Smooth muscle cell (in vitro differentiated cells): ENCODE results near the gene PPP2R3B. TPM values are rescaled to one million over a fixed set of nuclear protein-coding genes. Genes with fewer than 3 reads are reported as not detected.
"Not testable (repeated sequence)": the region's sequence is repeated elsewhere in the genome, so short reads cannot be mapped to it uniquely, and the experiment has no call there.

ENCODE experiments used
- DNase-seq: peaks from one replicate; lab custom pipeline; 2025; ENCODE audit not compliant: unreplicated experiment; lab: John Stamatoyannopoulos, UW
- H2AFZ ChIP-seq: fragments of 200-600 bp; sonication (generic); 2 replicates; pipeline ENCODE4 v1.6.0; 2016; ENCODE audit warnings: antibody characterized with exemption, low read depth, mild to moderate bottlenecking
- H3F3A ChIP-seq: fragments of 200-600 bp; sonication (generic); 2 replicates; pipeline ENCODE4 v1.6.0; 2017; ENCODE audit warnings: antibody characterized with exemption, low read depth
- H3K27ac ChIP-seq: fragments of 200-600 bp; sonication (generic); 2 replicates; pipeline ENCODE4 v1.5.1; 2016; ENCODE audit warnings: low read depth, mild to moderate bottlenecking
- H3K27me3 ChIP-seq: fragments of 200-600 bp; sonication (generic); 2 replicates; pipeline ENCODE4 v1.6.1; 2016; ENCODE audit warnings: low read depth, mild to moderate bottlenecking
- H3K36me3 ChIP-seq: fragments of 200-600 bp; sonication (generic); 2 replicates; pipeline ENCODE4 v1.5.1; 2016; ENCODE audit warnings: low read depth
- H3K4me1 ChIP-seq: fragments of 200-600 bp; sonication (generic); 2 replicates; pipeline ENCODE4 v1.5.1; 2016; ENCODE audit warnings: low read depth
- H3K4me2 ChIP-seq: fragments of 200-600 bp; sonication (generic); 2 replicates; pipeline ENCODE4 v1.6.0; 2016; ENCODE audit warnings: mild to moderate bottlenecking
- H3K4me3 ChIP-seq: fragments of 200-600 bp; sonication (generic); 2 replicates; pipeline ENCODE4 v1.5.1; 2016; ENCODE audit warnings: mild to moderate bottlenecking
- H3K79me2 ChIP-seq: fragments of 200-600 bp; sonication (generic); 2 replicates; pipeline ENCODE4 v1.6.0; 2016; ENCODE audit warnings: low read depth, mild to moderate bottlenecking
- H3K9ac ChIP-seq: fragments of 200-600 bp; sonication (generic); 2 replicates; pipeline ENCODE4 v1.6.0; 2016; ENCODE audit warnings: low read depth
- H3K9me3 ChIP-seq: fragments of 200-600 bp; sonication (generic); replicated peaks from 2 replicates; pipeline ENCODE4 v1.5.1; 2016; ENCODE audit warnings: low read depth
- H4K20me1 ChIP-seq: fragments of 200-600 bp; sonication (generic); 2 replicates; pipeline ENCODE4 v1.6.0; 2016; ENCODE audit warnings: low read depth
- CTCF ChIP-seq: fragments of 200-600 bp; sonication (generic); IDR thresholded peaks from 2 replicates; pipeline ENCODE4 v1.5.1; 2017; ENCODE audit warnings: borderline replicate concordance, mild to moderate bottlenecking, antibody characterized with exemption; ENCODE audit not compliant: insufficient read depth, poor library complexity, severe bottlenecking
- WGBS: methylation state at CpG from one replicate; pipeline ENCODE4 v1.1.7; 2016; ENCODE audit warnings: low lambda C conversion rate; 5-methylcytosine and 5-hydroxymethylcytosine counted together
- polyA plus RNA-seq: library from polyadenylated mRNA; unstranded; fragments of >200 nt; fragmentation: Nextera tagmentation; extraction: Ambion mirVana; gene quantifications from 2 replicates; pipeline ENCODE4 v1.2.1, GENCODE V29; 2016
- total RNA-seq: library from RNA; depleted of rRNA; stranded (reverse); fragments of >200 nt; gene quantifications from 2 replicates; pipeline ENCODE4 v1.2.3, GENCODE V29; 2014

The PPP2R3B gene
- total and polyA plus RNA-seq, 2 experiments from 2014 or later: 15.2 to 25.1 TPM

GRCh38 chrX:384861-385260 is 1.8 kb downstream of the PPP2R3B start:
- 97% methylated on average over 9 of the region's 9 CpGs for WGBS
- Histone ChIP-seq H3K27ac (no peak overlapping the region), H3F3A (no peaks in the 10 kb centered on the region), H3K4me1 (peaks cover 6% of the 10 kb centered on the region), H3K36me3 (no peaks in the 10 kb centered on the region), H3K27me3 (no peaks in the 10 kb centered on the region), H3K9ac (no peak overlapping the region), H3K9me3 (no peaks in the 10 kb centered on the region), H3K79me2 (peaks cover 8% of the 10 kb centered on the region), H4K20me1 (no peaks in the 10 kb centered on the region), H2AFZ (no peak overlapping the region), H3K4me2 (no peak overlapping the region), H3K4me3 (no peak overlapping the region)
- no peak for DNase-seq
- TF ChIP-seq CTCF: no peak

GRCh38 chrX:378443-378842 is 8.3 kb downstream of the PPP2R3B start:
- no peak for DNase-seq
- peaks cover 4% of the 10 kb centered on the region for H3K79me2 ChIP-seq
- peaks cover 9% of the 10 kb centered on the region for H3K27me3 ChIP-seq
- H2AFZ ChIP-seq: no peak overlapping the region
- WGBS: 95% methylated on average over 13 of the region's 13 CpGs
- no peak overlapping the region for H3K4me3 ChIP-seq
- H3K9me3 ChIP-seq: no peaks in the 10 kb centered on the region
- H3K27ac ChIP-seq: no peak overlapping the region
- no peaks in the 10 kb centered on the region for H3F3A ChIP-seq
- no peaks in the 10 kb centered on the region for H3K36me3 ChIP-seq
- no peak overlapping the region for H3K4me2 ChIP-seq
- peaks cover 29% of the 10 kb centered on the region for H4K20me1 ChIP-seq
- no peak overlapping the region for H3K9ac ChIP-seq
- H3K4me1 ChIP-seq: peaks cover 7% of the 10 kb centered on the region
- no peak for TF ChIP-seq CTCF

- H3K9me3 ChIP-seq, H3F3A ChIP-seq, H3K9ac ChIP-seq, DNase-seq, H3K36me3 ChIP-seq, H3K79me2 ChIP-seq, H3K4me2 ChIP-seq, H2AFZ ChIP-seq, H3K4me3 ChIP-seq, H3K27ac ChIP-seq: not testable (repeated sequence)
- 87% methylated on average over 9 of the region's 16 CpGs for WGBS
- peaks cover 21% of the 10 kb centered on the region for H3K27me3 ChIP-seq
- peaks cover 14% of the 10 kb centered on the region for H3K4me1 ChIP-seq
- H4K20me1 ChIP-seq: peaks cover 49% of the 10 kb centered on the region
These were observed 10.5 kb downstream of the PPP2R3B start for GRCh38 chrX:376206-376605.

GRCh38 chrX:375181-376036 is 11.3 kb downstream of the PPP2R3B start:
- H4K20me1 ChIP-seq: peaks cover 57% of the 10 kb centered on the region
- H3K4me3 ChIP-seq: no peak overlapping the region
- H3K36me3 ChIP-seq: no peaks in the 10 kb centered on the region
- H3K4me1 ChIP-seq: peaks cover 14% of the 10 kb centered on the region
- no peak for DNase-seq
- H3K27ac ChIP-seq: no peak overlapping the region
- WGBS: 91% methylated on average over 37 of the region's 38 CpGs
- no peak overlapping the region for H3K9ac ChIP-seq
- no peak overlapping the region for H3K4me2 ChIP-seq
- no peak for TF ChIP-seq CTCF
- peaks cover 6% of the 10 kb centered on the region for H3K79me2 ChIP-seq
- H3K9me3 ChIP-seq: no peaks in the 10 kb centered on the region
- peaks cover 21% of the 10 kb centered on the region for H3K27me3 ChIP-seq
- H2AFZ ChIP-seq: no peak overlapping the region
- H3F3A ChIP-seq: no peaks in the 10 kb centered on the region
